Measurements from ENCODE around the gene COG6. TPM values are rescaled to one million over a fixed set of nuclear protein-coding genes. Genes with fewer than 3 reads are reported as not detected.
A peak's percentile ranks its signal among the peaks of the same experiment; 100 is the strongest.

Gene COG6
- total RNA-seq, 1 donor from 2014 or later: 29.6 TPM

DNA sequence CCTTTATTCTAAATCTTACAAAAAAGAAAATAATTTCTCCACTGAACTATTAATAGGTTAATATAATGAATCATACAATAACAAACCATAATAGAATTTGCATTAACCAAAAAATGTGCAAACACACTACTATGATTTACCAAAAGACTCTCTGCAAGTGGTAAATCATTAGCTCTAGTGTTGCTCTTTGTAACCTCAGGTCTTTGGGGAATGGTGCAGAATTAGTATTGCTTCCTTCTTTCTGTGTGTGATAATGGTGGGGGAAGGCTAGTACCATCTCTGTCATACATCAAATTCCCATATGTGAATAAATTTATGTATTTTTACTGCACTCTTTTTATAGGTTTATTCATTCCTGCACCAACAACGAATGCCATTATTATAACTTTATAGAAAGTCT, 105.1 kb downstream of the COG6 start:
- Mint-ChIP-seq H3K4me1 (peaks cover 9% of the 10 kb centered on the region), H3K27ac (no peak overlapping the region), H3K27me3 (no peaks in the 10 kb centered on the region), H3K9me3 (peaks cover 12% of the 10 kb centered on the region), H3K4me3 (no peak overlapping the region), H3K36me3 (ENCODE audit: low read depth) (peaks cover 3% of the 10 kb centered on the region)
- DNase-seq (no peak), ATAC-seq (ENCODE audit: low read depth) (peak; percentile 88)
- CTCF ChIA-PET: no interaction called here
- TF ChIP-seq, protein P1, sequence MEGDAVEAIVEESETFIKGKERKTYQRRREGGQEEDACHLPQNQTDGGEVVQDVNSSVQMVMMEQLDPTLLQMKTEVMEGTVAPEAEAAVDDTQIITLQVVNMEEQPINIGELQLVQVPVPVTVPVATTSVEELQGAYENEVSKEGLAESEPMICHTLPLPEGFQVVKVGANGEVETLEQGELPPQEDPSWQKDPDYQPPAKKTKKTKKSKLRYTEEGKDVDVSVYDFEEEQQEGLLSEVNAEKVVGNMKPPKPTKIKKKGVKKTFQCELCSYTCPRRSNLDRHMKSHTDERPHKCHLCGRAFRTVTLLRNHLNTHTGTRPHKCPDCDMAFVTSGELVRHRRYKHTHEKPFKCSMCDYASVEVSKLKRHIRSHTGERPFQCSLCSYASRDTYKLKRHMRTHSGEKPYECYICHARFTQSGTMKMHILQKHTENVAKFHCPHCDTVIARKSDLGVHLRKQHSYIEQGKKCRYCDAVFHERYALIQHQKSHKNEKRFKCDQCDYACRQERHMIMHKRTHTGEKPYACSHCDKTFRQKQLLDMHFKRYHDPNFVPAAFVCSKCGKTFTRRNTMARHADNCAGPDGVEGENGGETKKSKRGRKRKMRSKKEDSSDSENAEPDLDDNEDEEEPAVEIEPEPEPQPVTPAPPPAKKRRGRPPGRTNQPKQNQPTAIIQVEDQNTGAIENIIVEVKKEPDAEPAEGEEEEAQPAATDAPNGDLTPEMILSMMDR (IDR thresholded peaks at IDR 0.05): no peak
- intact Hi-C loops (cut with micrococcal nuclease): no loop called here
- POLR2A ChIA-PET: no interaction called here

DNA sequence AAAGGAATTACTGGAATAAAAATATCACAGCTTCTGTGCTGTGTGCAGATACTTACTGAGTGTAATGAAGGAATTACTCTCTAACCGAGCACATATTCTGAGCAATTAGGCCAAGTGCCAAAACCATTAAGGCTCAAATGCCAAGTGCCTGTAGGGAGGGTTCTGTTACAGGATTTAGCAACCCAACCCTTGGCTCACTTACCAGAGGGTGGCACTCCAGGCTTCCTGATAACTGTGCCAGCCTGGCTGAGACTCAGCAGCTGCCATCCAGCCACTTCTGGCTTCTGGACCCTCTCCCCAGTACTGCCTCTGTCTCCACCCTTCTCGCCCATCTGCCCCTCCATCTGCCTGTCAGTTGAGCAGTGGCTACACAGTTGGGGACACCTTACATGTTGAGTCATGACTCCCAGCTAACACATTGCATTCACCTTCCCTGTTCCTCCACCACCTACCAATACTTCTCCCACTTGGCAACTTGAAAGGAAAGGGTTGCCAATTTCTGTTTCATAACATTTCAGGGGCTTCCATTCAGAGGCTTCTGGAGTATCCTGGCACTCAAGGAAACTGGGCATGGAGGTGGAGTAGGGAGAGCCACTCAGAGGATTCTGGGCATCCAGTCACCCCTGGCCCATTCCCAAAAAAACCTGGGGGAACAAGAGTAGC, 110.5 kb downstream of the COG6 start:
- peaks cover 10% of the 10 kb centered on the region for H3K4me1 Mint-ChIP-seq
- no peaks in the 10 kb centered on the region for H3K27me3 Mint-ChIP-seq
- H3K4me3 Mint-ChIP-seq: no peak overlapping the region
- intact Hi-C loops (cut with micrococcal nuclease): no loop called here
- ChIA-PET CTCF (no interaction called here), POLR2A (no interaction called here)
- DNase-seq (no peak), ATAC-seq (ENCODE audit: low read depth) (no peak)
- H3K36me3 Mint-ChIP-seq (ENCODE audit: low read depth): no peaks in the 10 kb centered on the region
- H3K9me3 Mint-ChIP-seq: peaks cover 10% of the 10 kb centered on the region
- TF ChIP-seq, protein P1 (IDR thresholded peaks at IDR 0.05): no peak
- H3K27ac Mint-ChIP-seq: no peak overlapping the region

DNA sequence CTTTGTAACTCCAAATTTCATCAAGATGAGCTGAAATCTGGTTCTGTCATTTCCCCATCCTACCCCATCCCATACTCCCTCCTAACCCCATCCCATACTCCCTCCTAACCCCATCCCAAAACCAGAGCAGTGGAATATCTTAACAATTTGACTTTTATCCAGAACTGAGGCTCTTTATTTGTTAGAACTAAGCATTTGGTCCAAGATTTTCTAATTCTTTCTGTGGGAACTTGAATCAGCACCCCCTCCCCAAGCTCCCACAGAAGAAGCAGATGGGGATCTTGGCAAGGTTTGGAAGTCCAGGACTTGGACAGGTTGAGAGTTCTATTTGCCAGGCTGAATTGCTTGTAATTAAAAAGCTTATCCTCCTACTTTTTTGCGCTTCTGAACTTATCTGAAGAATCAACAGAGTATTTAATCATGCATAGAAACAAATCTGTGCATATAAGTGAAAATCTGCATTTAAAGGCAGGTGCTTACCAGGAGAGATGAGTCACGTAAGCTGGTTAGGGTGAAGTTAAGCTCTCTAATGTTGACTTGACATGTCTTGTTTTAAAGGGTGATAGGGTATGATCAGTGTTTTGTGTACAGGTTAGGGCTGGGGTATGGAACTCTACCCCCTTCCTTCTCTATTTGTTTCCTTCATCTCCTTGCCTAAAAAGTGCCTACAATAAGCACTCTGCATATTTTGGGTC, 111.1 kb downstream of the COG6 start:
- Mint-ChIP-seq H3K27ac (no peak overlapping the region), H3K9me3 (peaks cover 5% of the 10 kb centered on the region), H3K4me1 (peaks cover 10% of the 10 kb centered on the region), H3K4me3 (no peak overlapping the region), H3K36me3 (ENCODE audit: low read depth) (no peaks in the 10 kb centered on the region), H3K27me3 (no peaks in the 10 kb centered on the region)
- DNase-seq (no peak), ATAC-seq (ENCODE audit: low read depth) (no peak)
- ChIA-PET CTCF (no interaction called here), POLR2A (no interaction called here)
- TF ChIP-seq, protein P1 (IDR thresholded peaks at IDR 0.05): no peak
- intact Hi-C loops (cut with micrococcal nuclease): no loop called here

DNA sequence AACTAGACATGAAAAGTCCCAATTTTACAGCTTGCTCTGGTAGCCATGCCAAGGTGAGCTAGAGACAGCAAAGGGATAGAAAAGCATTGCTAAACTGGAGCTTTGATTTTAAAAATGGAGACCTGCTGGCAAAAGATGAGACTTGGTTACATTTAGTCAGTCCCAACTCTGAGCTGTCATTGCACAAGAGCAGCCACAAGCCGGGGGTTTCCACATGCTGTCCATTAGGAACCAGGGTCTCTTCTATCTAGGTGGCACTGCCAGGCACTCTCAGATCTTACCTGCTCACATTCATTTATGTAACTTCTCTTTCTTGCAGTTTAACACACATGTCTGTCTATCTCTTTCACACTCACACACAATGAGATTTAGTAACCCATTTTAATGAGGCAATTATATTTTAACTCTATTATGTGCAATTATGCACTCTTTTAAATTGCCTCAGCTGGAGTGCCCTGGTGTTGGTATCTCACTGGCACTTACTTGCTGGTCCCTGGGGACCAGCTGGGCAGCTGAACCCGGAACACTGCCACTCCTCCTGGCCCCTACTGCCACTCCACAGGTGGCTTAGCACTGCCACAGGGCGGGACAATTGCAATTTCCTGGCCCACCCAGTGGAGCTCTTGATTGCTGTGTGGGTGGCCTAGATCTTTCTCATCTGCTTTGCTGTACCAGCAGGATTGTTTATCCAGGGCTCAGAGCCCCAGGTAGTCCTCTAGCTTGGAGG, 112.5 kb downstream of the COG6 start:
- intact Hi-C loops (cut with micrococcal nuclease): no loop called here
- ATAC-seq (ENCODE audit: low read depth) (no peak), DNase-seq (no peak)
- no peaks in the 10 kb centered on the region for H3K27me3 Mint-ChIP-seq
- no peaks in the 10 kb centered on the region for H3K36me3 Mint-ChIP-seq (ENCODE audit: low read depth)
- CTCF ChIA-PET: no interaction called here
- H3K4me3 Mint-ChIP-seq: no peak overlapping the region
- TF ChIP-seq, protein P1 (IDR thresholded peaks at IDR 0.05): no peak
- no peak overlapping the region for H3K27ac Mint-ChIP-seq
- no peaks in the 10 kb centered on the region for H3K9me3 Mint-ChIP-seq
- peaks cover 10% of the 10 kb centered on the region for H3K4me1 Mint-ChIP-seq
- POLR2A ChIA-PET: no interaction called here

DNA sequence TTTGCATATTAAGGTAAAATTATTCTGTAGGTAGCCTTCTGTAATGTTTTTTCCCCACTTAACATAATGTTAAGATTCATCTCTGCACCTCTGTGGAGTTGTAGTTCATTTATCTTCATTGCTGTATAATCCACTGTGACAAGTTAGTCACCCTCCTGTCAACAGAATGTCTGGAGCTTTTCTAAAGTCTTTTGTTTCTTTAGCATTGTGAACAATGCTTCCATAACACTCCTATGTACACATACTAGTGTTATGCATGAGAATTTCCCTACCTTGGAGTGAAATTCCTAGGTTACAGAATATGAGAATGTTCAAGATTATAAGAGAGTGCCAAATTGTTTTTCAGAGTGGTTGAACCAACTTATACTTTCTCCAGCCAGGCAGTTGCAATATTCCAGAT, 113.5 kb downstream of the COG6 start:
- POLR2A ChIA-PET: no interaction called here
- intact Hi-C loops (cut with micrococcal nuclease): no loop called here
- DNase-seq (no peak), ATAC-seq (ENCODE audit: low read depth) (no peak)
- Mint-ChIP-seq H3K9me3 (no peaks in the 10 kb centered on the region), H3K27ac (no peak overlapping the region), H3K4me1 (peaks cover 10% of the 10 kb centered on the region), H3K27me3 (no peaks in the 10 kb centered on the region), H3K36me3 (ENCODE audit: low read depth) (no peaks in the 10 kb centered on the region), H3K4me3 (no peak overlapping the region)
- TF ChIP-seq, protein P1 (IDR thresholded peaks at IDR 0.05): no peak
- CTCF ChIA-PET: no interaction called here
